Mucosa of rectum (tissue), 2 donors: ENCODE data around the gene TMEM185A.
"Not testable (repeated sequence)": the region's sequence is repeated elsewhere in the genome, so short reads cannot be mapped to it uniquely, and the experiment has no call there.

Source experiments
- H3K27ac ChIP-seq, 2 donors: one replicate each; pipeline ENCODE4 v1.7.0; 2013; ENCODE audit warnings: inconsistent platforms in 2 of 2, low read depth in 2 of 2, low read length in 2 of 2
- H3K27me3 ChIP-seq, 2 donors: one replicate each; pipeline ENCODE4 v1.7.0; 2013; ENCODE audit warnings: low read length in 2 of 2; ENCODE audit not compliant: control insufficient read depth in 2 of 2, insufficient read depth in 2 of 2
- H3K36me3 ChIP-seq, 2 donors: one replicate each; pipeline ENCODE4 v1.7.0; 2013; ENCODE audit warnings: low read length in 2 of 2; ENCODE audit not compliant: control insufficient read depth in 2 of 2, insufficient read depth in 2 of 2
- H3K4me1 ChIP-seq, 2 donors: one replicate each; pipeline ENCODE4 v1.7.0; 2013; ENCODE audit warnings: low read length in 2 of 2, mild to moderate bottlenecking in 1 of 2; ENCODE audit not compliant: control insufficient read depth in 2 of 2, insufficient read depth in 2 of 2
- H3K4me3 ChIP-seq, 2 donors: one replicate each; pipeline ENCODE4 v1.7.0; 2013; ENCODE audit warnings: low read length in 2 of 2
- H3K9ac ChIP-seq, 2 donors: one replicate each; pipeline ENCODE4 v1.7.0; 2013; ENCODE audit warnings: low read length in 2 of 2, low read depth in 1 of 2, mild to moderate bottlenecking in 1 of 2
- H3K9me3 ChIP-seq, 2 donors: one replicate each; pipeline ENCODE4 v1.7.0; 2013; ENCODE audit warnings: low read length in 2 of 2; ENCODE audit not compliant: control insufficient read depth in 2 of 2
- donor health status: healthy.
- donor health status: Normal muscosa, but diverticular disease.

The TMEM185A gene

DNA sequence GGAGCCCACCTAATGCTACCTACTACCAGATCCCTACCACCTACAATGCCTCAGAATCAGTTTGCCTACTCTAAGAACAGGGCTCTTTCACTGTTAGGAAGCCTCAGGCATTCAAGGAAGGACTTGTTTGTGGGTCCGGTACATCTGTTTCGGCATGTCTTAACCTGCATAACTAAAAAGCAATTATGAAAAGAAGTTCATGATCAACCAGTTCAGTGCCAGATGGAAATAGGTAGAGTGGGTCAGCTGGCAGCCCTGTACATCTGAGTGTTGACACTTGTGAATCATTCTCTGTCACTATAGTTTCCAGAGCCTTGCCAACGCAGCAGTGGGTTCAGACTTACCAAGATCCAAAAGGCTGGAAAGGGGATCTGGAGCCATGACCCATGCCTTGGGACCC, 3.3 kb downstream of the TMEM185A start:
- no peaks in the 10 kb centered on the region for H3K9me3 ChIP-seq
- H3K4me3 ChIP-seq, result no peak overlapping the region
- H3K27ac ChIP-seq, result no peak overlapping the region
- no peaks in the 10 kb centered on the region for H3K36me3 ChIP-seq
- H3K4me1 ChIP-seq, result peaks cover 0 to 10% of the 10 kb centered on the region in 2 donors
- no peak overlapping the region for H3K9ac ChIP-seq
- H3K27me3 ChIP-seq, result no peaks in the 10 kb centered on the region

- not testable (repeated sequence) for H3K9me3 ChIP-seq, H3K27me3 ChIP-seq, H3K36me3 ChIP-seq, H3K4me3 ChIP-seq, H3K9ac ChIP-seq, H3K27ac ChIP-seq
- peaks cover 0 to 10% of the 10 kb centered on the region in 2 donors for H3K4me1 ChIP-seq
Observed at GRCh38 chrX:149626829-149627228, 4.8 kb downstream of the TMEM185A start.

DNA sequence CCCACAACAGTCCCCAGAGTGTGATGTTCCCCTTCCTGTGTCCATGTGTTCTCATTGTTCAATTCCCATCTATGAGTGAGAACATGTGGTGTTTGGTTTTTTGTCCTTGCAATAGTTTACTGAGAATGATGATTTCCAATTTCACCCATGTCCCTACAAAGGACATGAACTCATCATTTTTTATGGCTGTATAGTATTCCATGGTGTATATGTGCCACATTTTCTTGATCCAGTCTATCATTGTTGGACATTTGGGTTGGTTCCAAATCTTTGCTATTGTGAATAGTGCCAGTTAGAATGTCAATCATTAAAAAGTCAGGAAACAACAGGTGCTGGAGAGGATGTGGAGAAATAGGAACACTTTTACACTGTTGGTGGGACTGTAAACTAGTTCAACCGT, 11.9 kb downstream of the TMEM185A start:
- H3K27me3 ChIP-seq, H3K36me3 ChIP-seq, H3K27ac ChIP-seq, H3K9me3 ChIP-seq, H3K4me1 ChIP-seq, H3K4me3 ChIP-seq, H3K9ac ChIP-seq: not testable (repeated sequence)

- Histone ChIP-seq H3K36me3 (no peaks in the 10 kb centered on the region), H3K9me3 (no peaks in the 10 kb centered on the region), H3K27me3 (no peaks in the 10 kb centered on the region), H3K9ac (no peak overlapping the region), H3K4me1 (no peaks in the 10 kb centered on the region), H3K27ac (no peak overlapping the region), H3K4me3 (no peak overlapping the region)
Observed at GRCh38 chrX:149618871-149619270, 12.7 kb downstream of the TMEM185A start.

DNA sequence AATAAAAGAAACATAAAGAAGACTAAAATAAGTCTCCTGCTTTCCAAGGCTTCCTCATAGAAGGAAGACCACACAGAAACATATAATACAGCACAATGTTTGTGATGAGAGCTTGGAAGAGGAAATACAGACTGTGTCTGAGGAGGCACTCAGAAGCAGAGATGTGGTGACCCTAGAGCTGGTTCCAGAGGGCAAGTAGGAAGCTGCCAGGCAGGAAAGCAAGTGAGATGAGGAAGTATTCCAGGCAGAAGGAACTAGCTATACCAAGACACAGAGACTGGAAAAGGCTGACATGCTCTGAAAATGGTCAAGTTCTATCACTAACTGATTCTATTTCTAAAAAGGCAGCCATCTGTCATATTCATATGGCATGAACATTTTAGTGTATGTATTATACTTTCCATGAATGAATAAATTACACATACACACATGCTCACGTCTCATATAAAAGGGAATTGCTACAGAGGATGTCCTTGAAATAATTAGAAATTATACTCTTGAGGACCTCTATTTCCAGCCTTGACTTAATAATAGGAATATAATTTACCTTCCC, 19.9 kb downstream of the TMEM185A start:
- Histone ChIP-seq H3K36me3 (no peaks in the 10 kb centered on the region), H3K4me1 (no peaks in the 10 kb centered on the region), H3K9ac (no peak overlapping the region), H3K4me3 (no peak overlapping the region), H3K27ac (no peak overlapping the region), H3K9me3 (no peaks in the 10 kb centered on the region), H3K27me3 (no peaks in the 10 kb centered on the region)

GRCh38 chrX:149610511-149610910, 21.1 kb downstream of the TMEM185A start:
- H3K9me3 ChIP-seq, result no peaks in the 10 kb centered on the region
- H3K36me3 ChIP-seq, result peaks cover 0 to 6% of the 10 kb centered on the region in 2 donors
- no peak overlapping the region for H3K27ac ChIP-seq

DNA sequence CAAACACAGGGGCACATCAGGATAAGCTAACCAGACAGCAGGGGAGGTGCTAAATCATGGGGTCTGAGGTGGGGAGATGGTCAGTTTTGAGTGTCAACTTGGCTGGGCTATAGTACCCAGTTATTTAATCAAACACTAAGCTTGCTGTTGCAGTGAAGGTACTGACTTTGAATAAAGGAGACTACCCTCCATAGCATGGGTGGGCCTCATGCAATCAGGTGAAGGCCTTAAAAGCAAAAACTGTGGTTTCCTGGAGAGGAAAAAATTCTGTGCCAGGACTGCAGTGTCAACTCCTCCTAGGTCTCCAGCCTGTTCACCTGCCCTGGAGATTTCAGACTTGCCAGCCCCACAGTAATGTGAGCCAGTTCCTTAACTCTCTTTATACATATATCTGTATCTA, 23.9 kb downstream of the TMEM185A start:
- Histone ChIP-seq H3K9ac (no peak overlapping the region), H3K4me3 (no peak overlapping the region), H3K4me1 (no peaks in the 10 kb centered on the region), H3K27ac (no peak overlapping the region), H3K27me3 (no peaks in the 10 kb centered on the region), H3K36me3 (peaks cover 6% of the 10 kb centered on the region in 2 donors), H3K9me3 (no peaks in the 10 kb centered on the region)

More at GRCh38 chrX:149610511-149610910, 21.1 kb downstream of the TMEM185A start:
- H3K9ac ChIP-seq, result no peak overlapping the region
- no peaks in the 10 kb centered on the region for H3K4me1 ChIP-seq
- no peak overlapping the region for H3K4me3 ChIP-seq
- H3K27me3 ChIP-seq, result no peaks in the 10 kb centered on the region

DNA sequence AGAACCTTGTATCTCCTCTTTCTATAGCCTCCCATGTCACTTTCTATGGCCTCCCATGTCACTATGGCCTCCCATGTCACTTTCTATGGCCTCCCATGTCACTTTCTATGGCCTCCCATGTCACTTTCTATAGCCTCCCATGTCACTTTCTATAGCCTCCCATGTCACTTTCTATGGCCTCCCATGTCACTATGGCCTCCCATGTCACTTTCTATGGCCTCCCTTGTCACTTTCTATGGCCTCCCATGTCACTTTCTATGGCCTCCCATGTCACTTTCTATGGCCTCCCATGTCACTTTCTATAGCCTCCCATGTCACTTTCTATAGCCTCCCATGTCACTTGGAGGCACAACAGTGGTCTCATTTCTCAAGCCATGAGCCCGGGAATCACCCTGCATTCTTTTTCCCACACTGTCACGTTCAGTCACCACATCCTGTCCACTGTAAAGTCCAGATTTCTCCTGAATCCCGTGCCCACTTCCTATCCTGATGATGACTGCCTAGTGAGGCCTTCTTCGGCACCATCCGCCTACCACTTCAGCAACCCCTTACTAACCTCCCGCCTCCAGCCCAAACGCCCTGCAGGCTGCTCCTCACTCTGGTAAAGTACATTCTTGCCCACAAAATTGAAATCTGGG, 26.2 kb downstream of the TMEM185A start:
- not testable (repeated sequence) for H3K4me3 ChIP-seq, H3K9me3 ChIP-seq, H3K9ac ChIP-seq, H3K27me3 ChIP-seq, H3K27ac ChIP-seq, H3K36me3 ChIP-seq, H3K4me1 ChIP-seq

DNA sequence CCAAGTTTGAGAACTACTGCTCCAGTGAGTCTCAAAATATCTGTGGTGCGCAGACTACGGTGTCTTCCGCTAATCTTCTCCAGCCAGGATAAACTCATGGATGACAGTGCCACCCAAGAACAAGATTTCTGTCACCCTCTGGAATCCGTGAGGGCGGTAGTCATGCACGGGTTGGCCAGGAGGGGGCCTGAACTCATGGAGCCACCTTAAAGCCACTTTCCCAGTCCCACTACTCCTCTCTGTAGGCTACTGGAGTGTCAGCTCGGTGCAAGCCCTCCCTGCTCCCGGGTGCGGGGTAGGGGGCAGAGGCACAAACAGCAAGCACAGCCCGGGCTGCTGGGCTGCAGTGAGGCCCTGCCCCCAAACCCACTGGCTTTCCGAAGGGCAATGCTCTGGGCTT, 33.0 kb downstream of the TMEM185A start:
- H3K36me3 ChIP-seq, H3K27me3 ChIP-seq, H3K4me3 ChIP-seq: not testable (repeated sequence)

GRCh38 chrX:149595943-149596342, 35.6 kb downstream of the TMEM185A start:
- H3K4me3 ChIP-seq, H3K27me3 ChIP-seq: not testable (repeated sequence)

More for the DNA sequence above, 33.0 kb downstream of the TMEM185A start:
- H3K9me3 ChIP-seq, H3K9ac ChIP-seq, H3K4me1 ChIP-seq, H3K27ac ChIP-seq: not testable (repeated sequence)

More at GRCh38 chrX:149595943-149596342, 35.6 kb downstream of the TMEM185A start:
- not testable (repeated sequence) for H3K36me3 ChIP-seq, H3K27ac ChIP-seq, H3K9ac ChIP-seq, H3K9me3 ChIP-seq, H3K4me1 ChIP-seq
